ENCODE measurements around the gene CTBP1. TPM values are rescaled to one million over a fixed set of nuclear protein-coding genes. Genes with fewer than 3 reads are reported as not detected.
"Not testable (repeated sequence)": the region's sequence is repeated elsewhere in the genome, so short reads cannot be mapped to it uniquely, and the experiment has no call there.

Gene CTBP1
- total and polyA plus RNA-seq, 2 donors (not counting 1 experiment from before 2014, with no cell fraction given) = 212 to 343 TPM

DNA sequence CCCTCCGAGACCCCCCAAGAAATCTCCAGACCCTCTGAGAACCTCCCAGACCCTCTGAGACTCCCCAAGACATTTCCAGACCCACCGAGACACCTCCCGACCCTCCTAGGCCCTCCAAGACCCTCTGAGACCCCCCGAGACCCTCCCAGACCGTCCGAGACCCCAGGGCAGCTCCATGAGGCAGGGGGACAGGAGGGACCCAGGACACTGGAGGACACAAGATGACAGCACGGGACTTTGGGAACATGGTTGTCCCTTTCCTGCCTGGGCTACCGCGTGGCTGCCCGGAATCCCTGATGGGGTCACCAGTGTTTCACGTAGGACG, 10.3 kb downstream of the CTBP1 start:
- Histone ChIP-seq H3K9me3 (ENCODE audit: control extremely low read depth in 1 of 3, control insufficient read depth in 2 of 3, insufficient read depth in 1 of 3, low read length in 2 of 3) (no peaks in the 10 kb centered on the region), H3K4me1 (ENCODE audit: control insufficient read depth in 2 of 2, insufficient read depth in 2 of 2, low read length in 2 of 2) (peaks cover 5 to 11% of the 10 kb centered on the region in 2 donors), H3K9ac (ENCODE audit: low read length) (no peak overlapping the region), H3K27ac (ENCODE audit: low read length in 2 of 2) (no peak overlapping the region), H3K27me3 (replicated peaks in 1 of 4; ENCODE audit: control extremely low read depth in 1 of 4, control insufficient read depth in 3 of 4, insufficient read depth in 4 of 4, low read length in 3 of 4) (no peaks in the 10 kb centered on the region), H3K4me2 (replicated peaks; ENCODE audit: low read depth, low read length, poor library complexity, severe bottlenecking) (no peak overlapping the region), H2AFZ (ENCODE audit: insufficient read depth, low read depth, low read length, poor library complexity, severe bottlenecking) (no peak overlapping the region), H3K36me3 (replicated peaks in 1 of 2; ENCODE audit: control extremely low read depth in 1 of 2, control insufficient read depth in 1 of 2, extremely low read depth in 1 of 2, insufficient read depth in 2 of 2, low read length in 1 of 2) (peaks cover 0 to 55% of the 10 kb centered on the region in 2 experiments), H4K20me1 (ENCODE audit: control insufficient read depth, insufficient read depth, low read length, poor library complexity, severe bottlenecking) (peaks cover 98% of the 10 kb centered on the region), H3K4me3 (ENCODE audit: control extremely low read depth in 1 of 5, extremely low read depth in 1 of 5, insufficient read depth in 1 of 5, low read depth in 2 of 5, low read length in 4 of 5) (no peak overlapping the region), H3K79me2 (ENCODE audit: control insufficient read depth, insufficient read depth, low read length) (peaks cover 86% of the 10 kb centered on the region)
- H3K9me3 Mint-ChIP-seq (ENCODE audit: insufficient read depth) = no peaks in the 10 kb centered on the region
- no peak overlapping the region for H3K27ac Mint-ChIP-seq
- CTCF ChIA-PET = no interaction called here
- TF ChIP-seq, protein P1, sequence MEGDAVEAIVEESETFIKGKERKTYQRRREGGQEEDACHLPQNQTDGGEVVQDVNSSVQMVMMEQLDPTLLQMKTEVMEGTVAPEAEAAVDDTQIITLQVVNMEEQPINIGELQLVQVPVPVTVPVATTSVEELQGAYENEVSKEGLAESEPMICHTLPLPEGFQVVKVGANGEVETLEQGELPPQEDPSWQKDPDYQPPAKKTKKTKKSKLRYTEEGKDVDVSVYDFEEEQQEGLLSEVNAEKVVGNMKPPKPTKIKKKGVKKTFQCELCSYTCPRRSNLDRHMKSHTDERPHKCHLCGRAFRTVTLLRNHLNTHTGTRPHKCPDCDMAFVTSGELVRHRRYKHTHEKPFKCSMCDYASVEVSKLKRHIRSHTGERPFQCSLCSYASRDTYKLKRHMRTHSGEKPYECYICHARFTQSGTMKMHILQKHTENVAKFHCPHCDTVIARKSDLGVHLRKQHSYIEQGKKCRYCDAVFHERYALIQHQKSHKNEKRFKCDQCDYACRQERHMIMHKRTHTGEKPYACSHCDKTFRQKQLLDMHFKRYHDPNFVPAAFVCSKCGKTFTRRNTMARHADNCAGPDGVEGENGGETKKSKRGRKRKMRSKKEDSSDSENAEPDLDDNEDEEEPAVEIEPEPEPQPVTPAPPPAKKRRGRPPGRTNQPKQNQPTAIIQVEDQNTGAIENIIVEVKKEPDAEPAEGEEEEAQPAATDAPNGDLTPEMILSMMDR (IDR thresholded peaks at IDR 0.05) = no peak
- no peak for TF ChIP-seq EZH2 (IDR thresholded peaks at IDR 0.05; ENCODE audit: borderline replicate concordance, insufficient read depth, low read depth, low read length, poor library complexity, severe bottlenecking)
- H3K4me1 Mint-ChIP-seq = peaks cover 21% of the 10 kb centered on the region
- 98% methylated on average over 7 of the region's 12 CpGs for WGBS (ENCODE audit: insufficient coverage)
- H3K27me3 Mint-ChIP-seq = no peaks in the 10 kb centered on the region
- DNase-seq (no peak), ATAC-seq (ENCODE audit: low read depth) (no peak)
- no peak overlapping the region for H3K4me3 Mint-ChIP-seq
- intact Hi-C loops (cut with micrococcal nuclease) = no loop called here
- POLR2A ChIA-PET = no interaction called here

DNA sequence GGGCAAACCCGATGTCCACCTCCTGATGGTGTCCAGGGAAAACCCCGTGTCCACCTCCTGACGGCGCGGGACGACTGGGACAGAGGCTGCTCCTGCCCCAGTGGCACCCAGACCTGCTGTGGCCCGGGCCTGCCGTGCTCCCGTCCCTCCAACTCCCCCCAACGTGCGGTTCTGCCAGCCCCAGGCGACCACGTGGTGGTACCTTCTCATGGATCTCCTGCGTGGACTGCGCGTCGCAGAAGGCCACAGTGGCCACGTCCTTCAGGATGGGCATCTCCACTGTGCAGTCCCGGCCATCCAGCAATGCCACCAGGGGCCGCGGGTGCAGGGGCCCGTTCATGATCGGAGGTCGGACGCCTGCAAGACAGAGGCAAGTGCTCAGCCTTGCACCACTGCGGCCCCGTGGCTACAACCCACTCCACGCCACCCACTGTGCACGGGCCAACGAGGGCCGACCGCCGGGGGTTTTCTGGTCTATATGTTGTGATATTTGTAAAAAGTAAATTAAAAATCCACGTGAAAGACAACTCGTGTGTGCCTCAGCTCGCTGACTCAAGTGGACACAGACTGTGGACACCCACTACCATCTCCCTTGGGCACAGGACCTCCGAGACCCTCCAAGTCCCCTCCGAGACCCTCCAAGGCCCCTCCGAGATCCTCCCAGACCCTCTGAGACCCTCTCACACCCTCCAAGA, 10.8 kb downstream of the CTBP1 start:
- Histone ChIP-seq H3K4me3 (ENCODE audit: control extremely low read depth in 1 of 5, extremely low read depth in 1 of 5, insufficient read depth in 1 of 5, low read depth in 2 of 5, low read length in 4 of 5) (no peak overlapping the region), H3K27ac (ENCODE audit: low read length in 2 of 2) (no peak overlapping the region), H3K9ac (ENCODE audit: low read length) (no peak overlapping the region), H4K20me1 (ENCODE audit: control insufficient read depth, insufficient read depth, low read length, poor library complexity, severe bottlenecking) (peaks cover 98% of the 10 kb centered on the region), H3K9me3 (ENCODE audit: control extremely low read depth in 1 of 3, control insufficient read depth in 2 of 3, insufficient read depth in 1 of 3, low read length in 2 of 3) (no peaks in the 10 kb centered on the region), H3K4me2 (replicated peaks; ENCODE audit: low read depth, low read length, poor library complexity, severe bottlenecking) (no peak overlapping the region), H3K4me1 (ENCODE audit: control insufficient read depth in 2 of 2, insufficient read depth in 2 of 2, low read length in 2 of 2) (peaks cover 3 to 6% of the 10 kb centered on the region in 2 donors), H3K36me3 (replicated peaks in 1 of 2; ENCODE audit: control extremely low read depth in 1 of 2, control insufficient read depth in 1 of 2, extremely low read depth in 1 of 2, insufficient read depth in 2 of 2, low read length in 1 of 2) (peaks cover 0 to 60% of the 10 kb centered on the region in 2 experiments), H2AFZ (ENCODE audit: insufficient read depth, low read depth, low read length, poor library complexity, severe bottlenecking) (no peak overlapping the region), H3K79me2 (ENCODE audit: control insufficient read depth, insufficient read depth, low read length) (peaks cover 85% of the 10 kb centered on the region), H3K27me3 (replicated peaks in 1 of 4; ENCODE audit: control extremely low read depth in 1 of 4, control insufficient read depth in 3 of 4, insufficient read depth in 4 of 4, low read length in 3 of 4) (no peaks in the 10 kb centered on the region)
- CTCF ChIA-PET = no interaction called here
- ATAC-seq (ENCODE audit: low read depth) = no peak
- no peaks in the 10 kb centered on the region for H3K27me3 Mint-ChIP-seq
- POLR2A ChIA-PET = no interaction called here
- H3K4me1 Mint-ChIP-seq = peaks cover 16% of the 10 kb centered on the region
- no peak for DNase-seq
- 94% methylated on average over 30 of the region's 39 CpGs for WGBS (ENCODE audit: insufficient coverage)
- TF ChIP-seq, protein P1 (IDR thresholded peaks at IDR 0.05) = no peak
- no peak for TF ChIP-seq EZH2 (IDR thresholded peaks at IDR 0.05; ENCODE audit: borderline replicate concordance, insufficient read depth, low read depth, low read length, poor library complexity, severe bottlenecking)
- no peaks in the 10 kb centered on the region for H3K9me3 Mint-ChIP-seq (ENCODE audit: insufficient read depth)
- H3K27ac Mint-ChIP-seq = no peak overlapping the region
- intact Hi-C loops (cut with micrococcal nuclease) = no loop called here
- no peak overlapping the region for H3K4me3 Mint-ChIP-seq

DNA sequence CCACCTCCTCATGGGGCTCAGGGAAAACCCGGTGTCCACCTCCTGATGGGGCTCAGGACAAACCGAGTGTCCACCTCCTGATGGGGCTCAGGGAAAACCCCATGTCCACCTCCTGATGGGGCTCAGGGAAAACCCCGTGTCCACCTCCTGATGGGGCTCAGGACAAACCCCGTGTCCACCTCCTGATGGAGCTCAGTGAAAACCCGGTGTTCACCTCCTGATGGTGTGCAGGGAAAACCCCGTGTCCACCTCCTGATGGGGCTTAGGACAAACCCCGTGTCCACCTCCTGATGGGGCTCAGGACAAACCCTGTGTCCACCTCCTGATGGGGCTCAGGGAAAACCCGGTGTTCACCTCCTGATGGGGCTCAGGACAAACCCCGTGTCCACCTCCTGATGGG, 11.7 kb downstream of the CTBP1 start:
- CTCF ChIA-PET; H2AFZ ChIP-seq (ENCODE audit: insufficient read depth, low read depth, low read length, poor library complexity, severe bottlenecking); H3K27me3 ChIP-seq (replicated peaks in 1 of 4; ENCODE audit: control extremely low read depth in 1 of 4, control insufficient read depth in 3 of 4, insufficient read depth in 4 of 4, low read length in 3 of 4); H3K4me3 ChIP-seq (ENCODE audit: control extremely low read depth in 1 of 5, extremely low read depth in 1 of 5, insufficient read depth in 1 of 5, low read depth in 2 of 5, low read length in 4 of 5); H3K4me1 ChIP-seq (ENCODE audit: control insufficient read depth in 2 of 2, insufficient read depth in 2 of 2, low read length in 2 of 2); H3K27ac ChIP-seq (ENCODE audit: low read length in 2 of 2); H3K27ac Mint-ChIP-seq; H3K27me3 Mint-ChIP-seq; H3K4me3 Mint-ChIP-seq; H3K9me3 ChIP-seq (ENCODE audit: control extremely low read depth in 1 of 3, control insufficient read depth in 2 of 3, insufficient read depth in 1 of 3, low read length in 2 of 3); DNase-seq; intact Hi-C loops (cut with micrococcal nuclease); H3K4me2 ChIP-seq (replicated peaks; ENCODE audit: low read depth, low read length, poor library complexity, severe bottlenecking); H3K9ac ChIP-seq (ENCODE audit: low read length); H3K9me3 Mint-ChIP-seq (ENCODE audit: insufficient read depth); ATAC-seq (ENCODE audit: low read depth); H3K4me1 Mint-ChIP-seq: not testable (repeated sequence)
- Histone ChIP-seq H4K20me1 (ENCODE audit: control insufficient read depth, insufficient read depth, low read length, poor library complexity, severe bottlenecking) (peaks cover 98% of the 10 kb centered on the region), H3K79me2 (ENCODE audit: control insufficient read depth, insufficient read depth, low read length) (peaks cover 85% of the 10 kb centered on the region), H3K36me3 (replicated peaks in 1 of 2; ENCODE audit: control extremely low read depth in 1 of 2, control insufficient read depth in 1 of 2, extremely low read depth in 1 of 2, insufficient read depth in 2 of 2, low read length in 1 of 2) (peaks cover 0 to 68% of the 10 kb centered on the region in 2 experiments)
- 99% methylated on average over 9 of the region's 9 CpGs for WGBS (ENCODE audit: insufficient coverage)
- POLR2A ChIA-PET = interaction anchor here (0.6 kb wide), 1 partner anchor 29 kb away, joined by 3 read pairs; no protein-coding TSS in a partner anchor
